GM12891 (cell line): ENCODE results near the gene TSPAN2.

Experiments
- POLR2A ChIP-seq: IDR thresholded peaks from 2 replicates; pipeline ENCODE4 v1.6.1; 2011; ENCODE audit warnings: low read depth, low read length, control low read depth
- POLR2AphosphoS5 ChIP-seq: IDR thresholded peaks from 2 replicates; pipeline ENCODE4 v1.6.1; 2011; ENCODE audit warnings: low read depth, low read length, control low read depth
- POU2F2 ChIP-seq: IDR thresholded peaks from 2 replicates; pipeline ENCODE4 v1.6.1; 2011; ENCODE audit warnings: low read depth, mild to moderate bottlenecking, control low read depth, low read length, moderate library complexity
- TAF1 ChIP-seq: IDR thresholded peaks from 2 replicates; pipeline ENCODE4 v1.6.1; 2011; ENCODE audit warnings: low read depth, low read length, control low read depth

DNA sequence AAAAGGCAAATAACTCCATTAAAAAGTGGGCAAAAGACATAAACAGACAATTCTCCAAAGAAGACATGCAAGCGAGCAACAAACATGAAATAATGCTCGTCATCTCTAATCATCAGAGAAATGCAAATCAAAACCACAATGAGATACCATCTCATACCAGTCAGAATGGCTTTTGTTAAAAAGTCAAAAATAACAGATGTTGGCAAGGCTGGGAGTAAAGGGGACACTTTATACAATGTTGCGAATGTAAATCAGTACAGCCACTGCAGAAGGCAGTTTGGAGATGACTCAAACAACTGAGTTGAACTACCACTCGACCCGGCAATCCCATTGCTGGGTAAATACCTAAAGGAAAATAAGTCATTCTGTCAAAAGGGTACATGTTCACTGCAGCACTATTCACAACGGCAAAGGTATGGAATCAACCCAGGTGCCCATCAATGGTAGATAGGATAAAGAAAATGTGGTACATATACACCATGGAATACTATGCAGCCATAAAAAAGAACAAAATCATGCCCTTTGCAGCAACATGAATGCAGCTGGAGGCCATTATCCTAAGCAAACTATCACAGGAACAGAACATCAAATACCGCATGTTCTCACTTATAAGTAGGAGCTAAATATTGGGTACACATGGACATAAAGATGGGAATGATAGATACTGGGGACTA is 25.9 kb downstream of the TSPAN2 start:
- no peak for TF ChIP-seq TAF1
- no peak for TF ChIP-seq POLR2AphosphoS5
- TF ChIP-seq POLR2A: no peak
- no peak for TF ChIP-seq POU2F2
